Activated T-cell treated with anti-CD3 and anti-CD28 coated beads for 48 hours (primary cell): ENCODE results near the gene CALCOCO1.

Experiments
- DNase-seq: peaks from one replicate; pipeline ENCODE4 v3.0.0-alpha.2; 2020; ENCODE audit warnings: low read depth

CALCOCO1 gene

GRCh38 chr12:53752192-53752601, 24.9 kb upstream of the CALCOCO1 start:
- DNase-seq, result no peak

GRCh38 chr12:53751336-53752191, 24.3 kb upstream of the CALCOCO1 start, which contains the start of gene CISTR:
TSS of gene CISTR (minus strand) at chr12:53751979.
- DNase-seq, result no peak

- no peak for DNase-seq
Measured at GRCh38 chr12:53750812-53751335, 23.6 kb upstream of the CALCOCO1 start.

GRCh38 chr12:53749986-53750811, 22.9 kb upstream of the CALCOCO1 start:
- no peak for DNase-seq

- no peak for DNase-seq
Measured at GRCh38 chr12:53748072-53748840, 21.0 kb upstream of the CALCOCO1 start.

GRCh38 chr12:53747095-53747494, 19.8 kb upstream of the CALCOCO1 start:
- no peak for DNase-seq

- peak; percentile 81 for DNase-seq
Measured at GRCh38 chr12:53746592-53747092, 19.4 kb upstream of the CALCOCO1 start.

- DNase-seq, result no peak
Measured at GRCh38 chr12:53744751-53745150, 17.5 kb upstream of the CALCOCO1 start.

- DNase-seq, result no peak
Measured at GRCh38 chr12:53744130-53744441, 16.8 kb upstream of the CALCOCO1 start.

GRCh38 chr12:53743266-53744129, 16.2 kb upstream of the CALCOCO1 start:
- DNase-seq, result no peak

- no peak for DNase-seq
Measured at GRCh38 chr12:53740130-53740491, 12.9 kb upstream of the CALCOCO1 start.

GRCh38 chr12:53739214-53740129, 12.2 kb upstream of the CALCOCO1 start:
- DNase-seq, result no peak

GRCh38 chr12:53738406-53739213, 11.4 kb upstream of the CALCOCO1 start:
- DNase-seq, result no peak

- DNase-seq, result no peak
Measured at GRCh38 chr12:53737951-53738405, 10.7 kb upstream of the CALCOCO1 start.

- DNase-seq, result no peak
Measured at GRCh38 chr12:53737093-53737808, 10.0 kb upstream of the CALCOCO1 start.

- DNase-seq, result no peak
Measured at GRCh38 chr12:53736592-53736991, 9.3 kb upstream of the CALCOCO1 start.

GRCh38 chr12:53735556-53735955, 8.3 kb upstream of the CALCOCO1 start:
- no peak for DNase-seq

GRCh38 chr12:53734425-53734824, 7.2 kb upstream of the CALCOCO1 start:
- DNase-seq, result no peak
